ENCODE measurements around the gene ALG13.
A peak's percentile ranks its signal among the peaks of the same experiment; 100 is the strongest.
"Not testable (repeated sequence)": the region's sequence is repeated elsewhere in the genome, so short reads cannot be mapped to it uniquely, and the experiment has no call there.

The ALG13 gene

DNA sequence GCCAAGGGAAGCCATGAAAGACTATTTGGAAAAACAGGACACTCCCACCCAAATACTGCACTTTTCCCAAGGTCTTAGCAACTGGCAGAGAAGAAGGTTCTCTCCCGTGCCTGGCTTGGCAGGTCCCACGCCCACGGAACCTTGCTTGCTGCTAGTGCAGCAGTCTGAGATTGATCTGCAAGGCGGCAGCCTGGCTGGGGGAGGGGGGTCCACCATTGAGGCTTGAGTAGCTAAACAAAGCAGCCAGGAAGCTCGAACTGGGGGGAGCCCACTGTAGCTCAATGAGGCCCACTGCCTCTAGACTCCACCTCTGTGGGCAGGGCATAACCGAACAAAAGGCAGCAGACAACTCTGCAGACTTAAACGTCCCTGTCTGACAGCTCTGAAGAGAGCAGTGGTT is 103.7 kb downstream of the ALG13 start:
- H3K36me3 ChIP-seq (ENCODE audit: control insufficient read depth in 2 of 2, insufficient read depth in 1 of 2, low read length in 2 of 2) = no peaks in the 10 kb centered on the region
- CTCF ChIA-PET = no interaction called here
- POLR2A ChIA-PET = no interaction called here

DNA sequence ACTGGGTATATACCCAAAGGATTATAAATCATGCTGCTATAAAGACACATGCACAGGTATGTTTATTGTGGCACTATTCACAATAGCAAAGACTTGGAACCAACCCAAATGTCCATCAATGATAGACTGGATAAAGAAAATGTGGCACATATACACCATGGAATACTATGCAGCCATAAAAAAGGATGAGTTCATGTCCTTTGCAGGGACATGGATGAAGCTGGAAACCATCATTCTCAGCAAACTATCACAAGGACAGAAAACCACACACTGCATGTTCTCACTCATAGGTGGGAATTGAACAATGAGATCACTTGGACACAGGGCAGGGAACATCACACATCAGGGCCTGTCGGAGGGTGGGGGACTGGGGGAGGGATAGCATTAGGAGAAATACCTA is 109.1 kb downstream of the ALG13 start:
- CTCF ChIA-PET = not testable (repeated sequence)

More for the DNA sequence above, 103.7 kb downstream of the ALG13 start:
- H3K4me1 ChIP-seq (ENCODE audit: control insufficient read depth, insufficient read depth, low read length) = no peaks in the 10 kb centered on the region
- H3K9me3 ChIP-seq (ENCODE audit: control insufficient read depth, insufficient read depth, low read depth, low read length) = no peaks in the 10 kb centered on the region
- no peak overlapping the region for H3K4me3 ChIP-seq (ENCODE audit: low read depth, low read length)
- no peak overlapping the region for H3K27ac ChIP-seq (ENCODE audit: extremely low read depth, low read depth, low read length)
- TF ChIP-seq KLF10 (tag by site-specific recombination; IDR thresholded peaks at IDR 0.05) (no peak), ZNF324 (tag by site-specific recombination; IDR thresholded peaks at IDR 0.05) (no peak), ZNF146 (tag by site-specific recombination; IDR thresholded peaks at IDR 0.05) (no peak), KLF9 (tag by site-specific recombination; IDR thresholded peaks at IDR 0.05; ENCODE audit: low read depth) (no peak), ZNF157 (tag by site-specific recombination; IDR thresholded peaks at IDR 0.05) (no peak), ZSCAN30 (tag by site-specific recombination; IDR thresholded peaks at IDR 0.05) (no peak), ZNF433 (tag by site-specific recombination; IDR thresholded peaks at IDR 0.05; ENCODE audit: low read depth) (no peak), KLF7 (tag by site-specific recombination; IDR thresholded peaks at IDR 0.05; ENCODE audit: borderline replicate concordance) (no peak), KLF16 (tag by site-specific recombination; IDR thresholded peaks at IDR 0.05) (no peak), ZNF510 (tag by site-specific recombination; IDR thresholded peaks at IDR 0.05; ENCODE audit: insufficient replicate concordance) (no peak), ZNF677 (tag by site-specific recombination; IDR thresholded peaks at IDR 0.05) (no peak), ZNF707 (tag by site-specific recombination; IDR thresholded peaks at IDR 0.05) (no peak), ZNF610 (tag by site-specific recombination; IDR thresholded peaks at IDR 0.05; ENCODE audit: borderline replicate concordance) (no peak), SP2 (tag by site-specific recombination; IDR thresholded peaks at IDR 0.05) (no peak)
- TF ChIP-seq, protein P1, sequence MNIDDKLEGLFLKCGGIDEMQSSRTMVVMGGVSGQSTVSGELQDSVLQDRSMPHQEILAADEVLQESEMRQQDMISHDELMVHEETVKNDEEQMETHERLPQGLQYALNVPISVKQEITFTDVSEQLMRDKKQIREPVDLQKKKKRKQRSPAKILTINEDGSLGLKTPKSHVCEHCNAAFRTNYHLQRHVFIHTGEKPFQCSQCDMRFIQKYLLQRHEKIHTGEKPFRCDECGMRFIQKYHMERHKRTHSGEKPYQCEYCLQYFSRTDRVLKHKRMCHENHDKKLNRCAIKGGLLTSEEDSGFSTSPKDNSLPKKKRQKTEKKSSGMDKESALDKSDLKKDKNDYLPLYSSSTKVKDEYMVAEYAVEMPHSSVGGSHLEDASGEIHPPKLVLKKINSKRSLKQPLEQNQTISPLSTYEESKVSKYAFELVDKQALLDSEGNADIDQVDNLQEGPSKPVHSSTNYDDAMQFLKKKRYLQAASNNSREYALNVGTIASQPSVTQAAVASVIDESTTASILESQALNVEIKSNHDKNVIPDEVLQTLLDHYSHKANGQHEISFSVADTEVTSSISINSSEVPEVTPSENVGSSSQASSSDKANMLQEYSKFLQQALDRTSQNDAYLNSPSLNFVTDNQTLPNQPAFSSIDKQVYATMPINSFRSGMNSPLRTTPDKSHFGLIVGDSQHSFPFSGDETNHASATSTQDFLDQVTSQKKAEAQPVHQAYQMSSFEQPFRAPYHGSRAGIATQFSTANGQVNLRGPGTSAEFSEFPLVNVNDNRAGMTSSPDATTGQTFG (tag by site-specific recombination; IDR thresholded peaks at IDR 0.05; ENCODE audit: borderline replicate concordance) = no peak
- TF ChIP-seq, protein P2, sequence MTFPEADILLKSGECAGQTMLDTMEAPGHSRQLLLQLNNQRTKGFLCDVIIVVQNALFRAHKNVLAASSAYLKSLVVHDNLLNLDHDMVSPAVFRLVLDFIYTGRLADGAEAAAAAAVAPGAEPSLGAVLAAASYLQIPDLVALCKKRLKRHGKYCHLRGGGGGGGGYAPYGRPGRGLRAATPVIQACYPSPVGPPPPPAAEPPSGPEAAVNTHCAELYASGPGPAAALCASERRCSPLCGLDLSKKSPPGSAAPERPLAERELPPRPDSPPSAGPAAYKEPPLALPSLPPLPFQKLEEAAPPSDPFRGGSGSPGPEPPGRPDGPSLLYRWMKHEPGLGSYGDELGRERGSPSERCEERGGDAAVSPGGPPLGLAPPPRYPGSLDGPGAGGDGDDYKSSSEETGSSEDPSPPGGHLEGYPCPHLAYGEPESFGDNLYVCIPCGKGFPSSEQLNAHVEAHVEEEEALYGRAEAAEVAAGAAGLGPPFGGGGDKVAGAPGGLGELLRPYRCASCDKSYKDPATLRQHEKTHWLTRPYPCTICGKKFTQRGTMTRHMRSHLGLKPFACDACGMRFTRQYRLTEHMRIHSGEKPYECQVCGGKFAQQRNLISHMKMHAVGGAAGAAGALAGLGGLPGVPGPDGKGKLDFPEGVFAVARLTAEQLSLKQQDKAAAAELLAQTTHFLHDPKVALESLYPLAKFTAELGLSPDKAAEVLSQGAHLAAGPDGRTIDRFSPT (tag by site-specific recombination; IDR thresholded peaks at IDR 0.05) = no peak

More for the DNA sequence above, 109.1 kb downstream of the ALG13 start:
- POLR2A ChIA-PET; H3K9me3 ChIP-seq (ENCODE audit: control insufficient read depth, insufficient read depth, low read depth, low read length); H3K27ac ChIP-seq (ENCODE audit: extremely low read depth, low read depth, low read length); H3K4me1 ChIP-seq (ENCODE audit: control insufficient read depth, insufficient read depth, low read length); H3K36me3 ChIP-seq (ENCODE audit: control insufficient read depth in 2 of 2, insufficient read depth in 1 of 2, low read length in 2 of 2); H3K4me3 ChIP-seq (ENCODE audit: low read depth, low read length): not testable (repeated sequence)
- TF ChIP-seq, protein P3, sequence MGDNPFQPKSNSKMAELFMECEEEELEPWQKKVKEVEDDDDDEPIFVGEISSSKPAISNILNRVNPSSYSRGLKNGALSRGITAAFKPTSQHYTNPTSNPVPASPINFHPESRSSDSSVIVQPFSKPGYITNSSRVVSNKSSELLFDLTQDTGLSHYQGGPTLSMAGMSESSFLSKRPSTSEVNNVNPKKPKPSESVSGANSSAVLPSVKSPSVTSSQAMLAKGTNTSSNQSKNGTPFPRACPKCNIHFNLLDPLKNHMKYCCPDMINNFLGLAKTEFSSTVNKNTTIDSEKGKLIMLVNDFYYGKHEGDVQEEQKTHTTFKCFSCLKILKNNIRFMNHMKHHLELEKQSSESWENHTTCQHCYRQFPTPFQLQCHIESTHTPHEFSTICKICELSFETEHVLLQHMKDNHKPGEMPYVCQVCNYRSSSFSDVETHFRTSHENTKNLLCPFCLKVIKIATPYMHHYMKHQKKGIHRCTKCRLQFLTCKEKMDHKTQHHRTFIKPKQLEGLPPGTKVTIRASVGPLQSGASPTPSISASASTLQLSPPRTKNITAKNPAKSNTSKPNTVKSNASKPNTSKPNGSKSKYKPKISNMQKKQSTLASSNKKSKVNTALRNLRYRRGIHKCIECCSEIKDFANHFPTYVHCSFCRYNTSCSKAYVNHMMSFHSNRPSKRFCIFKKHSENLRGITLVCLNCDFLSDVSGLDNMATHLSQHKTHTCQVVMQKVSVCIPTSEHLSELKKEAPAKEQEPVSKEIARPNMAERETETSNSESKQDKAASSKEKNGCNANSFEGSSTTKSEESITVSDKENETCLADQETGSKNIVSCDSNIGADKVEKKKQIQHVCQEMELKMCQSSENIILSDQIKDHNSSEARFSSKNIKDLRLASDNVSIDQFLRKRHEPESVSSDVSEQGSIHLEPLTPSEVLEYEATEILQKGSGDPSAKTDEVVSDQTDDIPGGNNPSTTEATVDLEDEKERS (tag by site-specific recombination; IDR thresholded peaks at IDR 0.05) = 0 out of 2 replicates have a peak, but pooled peaks have one; percentile 55
- peak; percentile 87 for TF ChIP-seq ZNF146 (tag by site-specific recombination; IDR thresholded peaks at IDR 0.05)

Data from HEK293 (cell line).